GM21360 (cell line): Measurements from ENCODE around the gene SIN3A.
"Not testable (repeated sequence)": the region's sequence is repeated elsewhere in the genome, so short reads cannot be mapped to it uniquely, and the experiment has no call there.

Experiments used
- ATAC-seq: cut with Tn5 transposase; IDR thresholded peaks from one replicate; pipeline ENCODE4 v1.9.1; 2021; ENCODE audit warnings: mild to moderate bottlenecking, moderate library complexity; ENCODE audit not compliant: unreplicated experiment

SIN3A gene

DNA sequence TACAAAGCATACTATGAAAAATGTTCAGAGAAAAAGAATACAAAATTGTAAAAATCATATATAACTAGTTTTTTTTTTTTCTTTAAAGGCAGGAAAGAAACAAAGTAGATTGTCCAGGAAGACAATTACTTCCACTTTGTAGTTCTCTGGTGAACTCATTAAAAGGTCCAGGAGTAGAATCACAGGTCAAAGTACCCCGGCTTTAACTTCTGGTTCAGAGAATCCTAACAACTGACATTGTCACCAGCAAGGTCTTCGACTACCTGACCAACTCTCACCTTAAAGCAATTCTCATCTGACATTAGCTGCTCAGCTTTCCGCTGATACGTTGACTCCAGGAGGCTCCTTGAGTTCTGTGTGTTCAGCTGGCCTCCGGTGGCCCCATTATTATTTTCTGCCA, 67.5 kb downstream of the SIN3A start:
- ATAC-seq: not testable (repeated sequence)

- no peak for ATAC-seq
Measured at GRCh38 chr15:75380773-75381172, 70.7 kb downstream of the SIN3A start.

- no peak for ATAC-seq
Measured at GRCh38 chr15:75371901-75372688, 79.4 kb downstream of the SIN3A start.

- ATAC-seq: no peak
Measured at GRCh38 chr15:75371486-75371885, 80.0 kb downstream of the SIN3A start.

GRCh38 chr15:75369897-75370581, 81.5 kb downstream of the SIN3A start:
- ATAC-seq: no peak

- no peak for ATAC-seq
Measured at GRCh38 chr15:75368689-75369239, 82.7 kb downstream of the SIN3A start.

DNA sequence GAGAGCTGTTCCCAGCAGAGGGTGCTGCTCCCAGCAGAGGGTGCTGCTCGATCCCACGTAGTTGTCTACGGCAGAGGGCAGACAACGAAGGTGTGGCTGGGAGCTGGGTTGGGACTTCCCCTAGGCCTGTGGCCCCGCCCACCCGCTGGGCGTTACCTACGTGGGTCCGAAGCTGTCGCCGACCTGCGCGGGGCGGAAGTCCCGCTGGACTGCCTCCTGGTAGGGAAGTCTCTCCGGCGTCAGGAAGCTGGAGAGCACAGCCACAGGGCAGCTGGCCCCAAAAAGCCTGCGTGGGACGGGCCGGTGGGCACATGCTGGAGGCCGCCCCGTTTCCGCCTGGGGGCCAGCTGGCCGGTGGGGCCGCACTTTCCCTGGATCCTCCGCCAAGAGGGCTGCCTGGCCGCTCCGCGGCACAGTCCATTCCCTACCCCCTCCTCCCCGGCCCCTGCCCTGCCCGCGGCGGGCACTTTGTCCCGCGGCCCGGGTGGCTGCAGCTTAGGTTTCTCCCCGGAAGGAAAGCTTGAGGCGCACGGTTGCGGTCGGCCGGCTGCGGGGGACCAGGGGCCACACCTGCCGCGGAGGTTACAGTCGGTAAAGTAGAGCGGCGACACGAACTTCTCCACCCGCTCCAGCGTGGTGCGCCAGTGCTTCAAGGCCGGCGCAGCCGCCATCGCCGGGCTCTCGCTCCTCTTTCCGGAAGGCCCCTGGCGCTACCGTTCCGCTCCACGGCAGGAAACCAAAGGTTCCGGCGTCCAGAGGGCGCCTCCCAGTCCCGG, 83.4 kb downstream of the SIN3A start, which contains the start of gene MAN2C1:
Gene MAN2C1 (minus strand): TSS at position 695 of the 776 bp plus-strand sequence. CDS start 24 bp downstream, at position 671.
- ATAC-seq: peak; percentile 82

GRCh38 chr15:75367406-75367912, 84.0 kb downstream of the SIN3A start:
- no peak for ATAC-seq

DNA sequence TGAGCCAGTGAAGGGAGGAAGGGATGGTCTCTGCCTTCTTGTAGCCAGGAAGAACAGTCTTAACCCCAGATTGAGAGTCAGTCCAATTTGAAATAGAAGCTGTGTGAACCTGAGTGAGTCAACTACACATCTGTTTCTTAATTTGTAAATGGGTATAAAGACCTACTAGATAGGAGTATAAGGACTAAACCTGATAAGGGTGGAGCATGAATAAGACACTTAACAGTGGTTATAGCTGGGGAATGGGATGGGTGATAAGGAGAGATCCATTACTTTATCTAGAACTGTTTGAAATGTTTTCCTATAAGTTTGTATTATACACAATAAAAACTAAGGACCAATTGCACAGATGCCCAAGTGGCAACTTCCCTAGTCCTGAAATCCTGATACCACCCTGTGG, 84.5 kb downstream of the SIN3A start:
- ATAC-seq: no peak

DNA sequence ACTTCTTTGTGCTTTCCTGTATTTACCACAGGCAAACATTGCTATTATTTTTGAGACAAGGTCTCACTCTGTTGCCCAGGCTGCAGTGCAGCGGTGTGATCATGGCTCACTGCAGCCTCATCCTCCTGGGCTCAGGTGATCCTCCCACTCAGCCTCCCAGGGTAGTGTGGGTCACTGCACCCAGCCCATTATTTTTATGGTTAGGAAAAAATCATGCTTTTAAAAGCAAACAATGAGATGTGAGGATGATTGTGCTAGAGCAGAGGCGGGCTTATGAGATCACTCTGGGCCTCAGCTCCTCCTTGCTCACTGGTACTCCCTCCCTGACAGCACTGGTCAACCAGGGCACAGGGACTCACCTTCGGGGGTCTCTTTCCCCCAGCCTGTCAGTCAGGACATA, 85.3 kb downstream of the SIN3A start:
- ATAC-seq: no peak

DNA sequence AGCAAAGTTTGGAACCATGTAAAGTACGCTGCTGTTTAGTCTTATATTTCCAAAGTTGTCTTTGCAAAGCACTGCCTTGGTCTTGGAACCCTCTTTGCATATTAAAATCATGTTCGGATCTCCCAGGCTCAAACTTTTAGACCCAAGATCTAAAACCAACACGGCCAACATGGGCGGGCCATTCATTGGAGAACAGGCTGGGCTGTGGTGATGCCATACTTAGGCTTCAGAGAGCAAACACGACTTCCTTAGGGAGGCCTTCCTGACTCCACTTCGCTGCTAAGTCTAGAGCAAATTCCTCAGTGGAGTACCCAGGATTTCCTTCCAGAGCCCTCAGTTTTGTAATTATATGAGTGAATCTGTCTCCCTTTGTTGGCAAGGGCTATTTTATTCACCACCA, 86.6 kb downstream of the SIN3A start:
- ATAC-seq: no peak

GRCh38 chr15:75363786-75364185, 87.7 kb downstream of the SIN3A start:
- no peak for ATAC-seq

DNA sequence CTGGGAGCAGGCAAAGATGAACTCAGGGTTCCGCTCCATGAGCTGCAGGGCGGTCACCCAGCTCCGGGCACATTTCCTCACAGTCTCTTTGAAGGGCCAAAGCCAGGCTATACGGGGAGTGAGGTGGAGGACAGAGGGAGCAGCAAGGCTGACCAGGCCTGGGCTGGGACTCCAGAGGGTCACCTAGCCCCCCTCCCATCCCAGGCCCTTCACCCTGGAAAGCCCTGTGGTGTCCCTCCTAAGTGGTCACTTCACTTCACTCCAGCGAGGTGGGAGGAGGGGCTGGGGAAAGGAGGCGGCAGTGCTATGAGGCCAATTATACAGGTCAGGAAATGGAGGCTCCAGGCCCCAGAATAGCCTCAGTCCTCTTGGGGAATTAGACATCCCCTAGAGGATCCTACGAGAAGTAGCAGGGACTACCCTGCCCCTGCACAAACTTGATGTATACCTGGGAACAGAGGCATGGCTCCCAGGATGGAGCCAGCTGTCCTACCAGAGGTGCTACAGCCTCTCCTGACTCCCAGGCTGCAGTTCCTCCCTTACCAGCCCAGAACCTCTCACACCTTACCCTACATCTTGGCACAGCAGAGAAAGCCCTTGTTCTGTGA, 88.7 kb downstream of the SIN3A start:
- ATAC-seq: no peak

DNA sequence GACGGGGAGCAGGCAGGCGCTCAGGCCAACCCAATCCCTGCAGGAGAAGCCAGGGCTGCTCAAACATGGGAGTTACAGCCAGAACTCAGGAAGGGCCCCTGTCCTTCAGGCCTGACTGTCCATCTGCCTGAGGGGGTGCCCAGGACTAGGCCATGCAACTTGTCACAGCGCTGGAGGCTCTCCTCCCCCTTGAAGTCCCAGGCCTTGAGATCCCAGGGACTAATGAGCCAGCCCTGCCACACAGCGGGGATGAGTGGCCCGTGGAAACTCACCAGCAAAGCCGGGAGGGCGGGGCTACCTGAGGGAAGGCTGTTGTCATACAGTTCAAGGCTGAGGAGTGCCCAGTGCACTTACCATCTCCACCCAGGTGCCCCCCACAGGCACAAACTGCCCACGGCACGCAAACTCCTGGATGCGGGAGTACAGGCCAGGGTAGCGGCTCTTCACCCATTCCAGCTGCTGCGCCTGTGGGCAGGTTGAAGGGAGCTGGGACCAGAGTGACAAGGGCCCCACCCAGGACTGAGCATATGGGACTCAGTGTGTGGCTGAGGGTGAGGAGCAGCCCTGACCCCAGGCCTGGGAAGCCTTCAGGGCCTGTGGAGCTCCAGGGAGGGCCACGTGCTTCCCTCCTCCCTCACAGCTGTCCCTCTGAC, 89.4 kb downstream of the SIN3A start:
- no peak for ATAC-seq

GRCh38 chr15:75361361-75361988, 90.0 kb downstream of the SIN3A start:
- ATAC-seq: no peak

DNA sequence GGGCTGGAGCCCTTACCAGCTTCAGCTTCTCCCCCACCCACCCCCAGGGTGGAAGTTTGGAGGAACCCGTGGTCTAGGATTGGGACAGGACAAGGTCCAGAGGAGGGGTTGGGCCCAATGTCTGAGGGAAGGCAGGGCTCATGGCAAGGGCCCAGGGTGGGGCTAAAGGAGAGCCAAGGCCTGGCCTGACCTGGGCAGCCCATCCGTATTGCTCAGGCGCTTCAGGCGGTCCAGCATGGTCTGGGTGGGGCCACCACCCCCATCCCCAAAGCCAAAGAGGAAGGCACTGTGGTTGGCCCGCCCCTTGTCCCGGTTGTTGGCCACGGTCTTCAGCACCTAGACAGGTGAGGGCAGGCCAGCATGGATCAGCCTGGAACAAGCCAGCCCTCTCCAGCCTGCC, 90.6 kb downstream of the SIN3A start:
- ATAC-seq: no peak

DNA sequence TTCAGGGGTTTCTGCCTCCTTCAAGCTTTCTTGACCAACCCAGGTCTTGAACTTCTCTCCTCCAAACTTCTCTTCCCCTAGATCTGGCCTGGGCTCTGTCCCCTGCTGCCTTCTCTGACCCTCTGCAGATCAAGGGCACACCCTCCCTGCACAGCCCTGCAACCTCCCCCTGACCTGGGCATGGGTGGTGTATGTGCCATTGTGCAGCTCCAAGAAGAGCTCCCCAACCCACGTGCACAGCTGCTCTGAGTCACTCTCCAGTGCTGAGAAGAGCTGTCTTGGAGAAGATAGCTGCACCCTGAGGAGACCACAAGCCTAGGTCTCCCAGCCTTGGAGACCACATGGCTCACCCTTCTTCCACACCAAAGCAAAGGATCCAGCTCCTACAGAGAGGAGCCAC, 91.1 kb downstream of the SIN3A start:
- no peak for ATAC-seq

DNA sequence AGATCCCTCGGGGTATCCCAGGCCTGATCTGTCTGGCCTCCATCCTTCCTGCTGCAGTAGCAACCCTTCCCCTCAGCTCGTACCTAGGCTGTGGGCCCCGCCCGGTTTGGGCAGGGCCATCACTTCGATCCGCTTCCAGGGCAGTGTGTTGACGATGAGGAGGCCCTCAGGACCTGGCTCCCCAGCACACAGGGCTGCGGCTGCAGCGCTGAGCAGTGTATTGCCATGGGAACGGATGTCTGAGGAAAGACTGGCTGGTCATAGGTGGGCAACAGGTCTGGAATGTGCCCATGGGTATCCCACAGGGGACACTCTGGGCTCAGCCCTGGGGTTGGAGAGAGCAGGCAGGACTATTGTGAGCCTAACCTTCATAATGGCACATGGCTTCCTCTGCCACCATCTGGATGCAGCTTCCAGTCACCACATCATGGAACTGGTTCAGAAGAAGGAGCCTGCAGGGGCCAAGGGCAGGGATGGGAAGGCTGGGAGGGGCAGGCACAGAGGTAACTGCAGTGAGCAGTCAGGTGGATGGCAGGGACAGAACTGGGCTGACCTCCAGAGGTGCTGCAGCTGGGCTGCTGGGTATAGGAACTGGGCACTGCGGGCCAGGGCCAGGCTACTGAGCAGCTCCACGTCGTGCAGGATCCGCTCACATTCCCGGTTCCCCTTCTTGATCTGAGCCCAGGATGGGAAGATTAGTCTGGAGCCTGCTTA, 91.8 kb downstream of the SIN3A start:
- no peak for ATAC-seq
